SK-N-SH (cell line): Measurements from ENCODE around the gene URAD. TPM values are rescaled to one million over a fixed set of nuclear protein-coding genes. Genes with fewer than 3 reads are reported as not detected.

Source experiments
- CTCF ChIA-PET: fragments of 300-600, 350-600 bp; formaldehyde crosslinking; extraction: SDS; loops from one replicate; lab custom pipeline; 2021; lab: Yijun Ruan, JAX
- POLR2A ChIA-PET: fragments of 350-600 bp; sonication (Branson Sonifier 250); formaldehyde crosslinking; extraction: SDS; loops from one replicate; lab custom pipeline; 2020; ENCODE audit warnings: antibody characterized with exemption, inconsistent platforms; lab: Yijun Ruan, JAX
- DNase-seq: peaks from one replicate; pipeline ENCODE4 v3.0.0; 2012
- H2AFZ ChIP-seq: fragments of 200-600 bp; sonication (generic); 2 replicates; pipeline ENCODE4 v1.8.1; 2016; ENCODE audit warnings: antibody characterized with exemption, mild to moderate bottlenecking, low read depth
- H3F3A ChIP-seq: fragments of 200-600 bp; sonication (generic); replicated peaks from 2 replicates; pipeline ENCODE3; 2016; ENCODE audit warnings: antibody characterized with exemption, mild to moderate bottlenecking; ENCODE audit not compliant: insufficient read depth
- H3K27ac ChIP-seq, 2 experiments: fragments of 200-500 bp in 1 of 2; fragments of 200-600 bp in 1 of 2; sonication (Bioruptor generic) in 1 of 2; sonication (generic), shearing (Covaris generic) in 1 of 2; 2 replicates each; pipeline versions ENCODE4 v1.5.1 to v1.6.1; 2014 to 2016; ENCODE audit warnings: low read depth in 2 of 2, inconsistent platforms in 1 of 2, low read length in 1 of 2, mild to moderate bottlenecking in 1 of 2, mixed read lengths in 1 of 2
- H3K27me3 ChIP-seq: fragments of 200-600 bp; sonication (generic), shearing (Covaris generic); 2 replicates; pipeline ENCODE4 v1.6.1; 2016; ENCODE audit warnings: mixed run types; ENCODE audit not compliant: insufficient read depth
- H3K36me3 ChIP-seq, 2 experiments: fragments of 200-500 bp in 1 of 2; fragments of 200-600 bp in 1 of 2; sonication (Bioruptor generic) in 1 of 2; sonication (generic) in 1 of 2; replicated peaks in 1 of 2; 2 replicates each; pipeline versions ENCODE3 to v1.5.1; 2014 to 2016; ENCODE audit warnings: low read length in 1 of 2, mild to moderate bottlenecking in 1 of 2; ENCODE audit not compliant: insufficient read depth in 2 of 2, control insufficient read depth in 1 of 2
- H3K4me1 ChIP-seq, 2 experiments: fragments of 200-500 bp in 1 of 2; fragments of 200-600 bp in 1 of 2; sonication (Bioruptor generic) in 1 of 2; sonication (generic), shearing (Covaris generic) in 1 of 2; 2 replicates each; pipeline versions ENCODE4 v1.5.1 to v1.6.1; 2014 to 2016; ENCODE audit warnings: low read depth in 1 of 2, low read length in 1 of 2, mixed run types in 1 of 2; ENCODE audit not compliant: insufficient read depth in 2 of 2, control insufficient read depth in 1 of 2
- H3K4me2 ChIP-seq: fragments of 200-600 bp; sonication (generic), shearing (Covaris generic); 2 replicates; pipeline ENCODE4 v1.6.1; 2017; ENCODE audit warnings: mixed run types
- H3K4me3 ChIP-seq, 2 experiments: fragments of 200-500 bp in 1 of 2; fragments of 200-600 bp in 1 of 2; sonication (Bioruptor generic) in 1 of 2; sonication (generic), shearing (Covaris generic) in 1 of 2; 2 replicates each; pipeline versions ENCODE4 v1.5.1 to v1.8.1; 2014 to 2016; ENCODE audit warnings: low read depth in 2 of 2, inconsistent platforms in 1 of 2, low read length in 1 of 2, mild to moderate bottlenecking in 1 of 2, mixed read lengths in 1 of 2, moderate library complexity in 1 of 2
- H3K79me2 ChIP-seq: fragments of 200-600 bp; sonication (generic); 2 replicates; pipeline ENCODE4 v1.8.1; 2017; ENCODE audit warnings: mild to moderate bottlenecking; ENCODE audit not compliant: insufficient read depth
- H3K9ac ChIP-seq: fragments of 200-600 bp; sonication (generic); 2 replicates; pipeline ENCODE4 v1.6.1; 2017; ENCODE audit warnings: mixed run types
- H3K9me2 ChIP-seq: fragments of 200-600 bp; sonication (generic); 2 replicates; pipeline ENCODE4 v1.6.1; 2017; ENCODE audit warnings: mixed run types
- H3K9me3 ChIP-seq: fragments of 200-600 bp; sonication (generic); 2 replicates; pipeline ENCODE4 v1.6.1; 2017; ENCODE audit warnings: mixed run types, mild to moderate bottlenecking, moderate library complexity
- H4K20me1 ChIP-seq: fragments of 200-600 bp; sonication (generic); 2 replicates; pipeline ENCODE4 v1.6.1; 2017; ENCODE audit warnings: mild to moderate bottlenecking, mixed run types; ENCODE audit not compliant: insufficient read depth
- CHD2 ChIP-seq: fragments of 150-350 bp; IDR thresholded peaks from 2 replicates; pipeline ENCODE4 v1.6.1; 2018; ENCODE audit warnings: low read length; ENCODE audit not compliant: partially characterized antibody
- ELF1 ChIP-seq: IDR thresholded peaks from 2 replicates; pipeline ENCODE4 v1.4.0; 2012
- FOSL2 ChIP-seq: IDR thresholded peaks from 2 replicates; pipeline ENCODE4 v1.4.0; 2012; ENCODE audit warnings: low read depth, mild to moderate bottlenecking, moderate library complexity, borderline replicate concordance
- FOXJ3 ChIP-seq: sonication (generic); formaldehyde crosslinking; IDR thresholded peaks from 2 replicates; pipeline ENCODE4 v1.5.1; 2020; ENCODE audit warnings: mild to moderate bottlenecking, missing genetic modification reagents
- FOXM1 ChIP-seq: IDR thresholded peaks from 2 replicates; pipeline ENCODE4 v1.4.0; 2012; ENCODE audit warnings: low read depth, mild to moderate bottlenecking
- GABPA ChIP-seq: IDR thresholded peaks from 2 replicates; pipeline ENCODE4 v1.4.0; 2012; ENCODE audit warnings: low read depth, mild to moderate bottlenecking
- IRF3 ChIP-seq: fragments of 150-350 bp; IDR thresholded peaks from 2 replicates; pipeline ENCODE4 v1.6.1; 2016; ENCODE audit warnings: mild to moderate bottlenecking, low read depth, low read length
- JUND ChIP-seq: IDR thresholded peaks from 2 replicates; pipeline ENCODE4 v1.4.0; 2012
- MEF2A ChIP-seq: IDR thresholded peaks from 2 replicates; pipeline ENCODE4 v1.4.0; 2012; ENCODE audit warnings: low read depth, borderline replicate concordance
- POLR2AphosphoS5 ChIP-seq: IDR thresholded peaks from 2 replicates; pipeline ENCODE4 v1.6.1; 2012; ENCODE audit warnings: low read depth, low read length
- RXRA ChIP-seq: IDR thresholded peaks from 2 replicates; pipeline ENCODE4 v1.4.0; 2012; ENCODE audit warnings: low read depth, mild to moderate bottlenecking, borderline replicate concordance
- TAF1 ChIP-seq: IDR thresholded peaks from 2 replicates; pipeline ENCODE4 v1.6.1; 2012; ENCODE audit warnings: low read depth, mild to moderate bottlenecking, low read length, moderate library complexity, borderline replicate concordance
- WGBS: methylation state at CpG from one replicate; pipeline ENCODE4 v1.1.6; 2017; ENCODE audit warnings: low lambda C conversion rate; 5-methylcytosine and 5-hydroxymethylcytosine counted together
- polyA plus RNA-seq, 3 experiments: library from polyadenylated mRNA; depleted of rRNA; stranded (reverse); fragments of >200 nt; gene quantifications; 2 replicates each; pipeline ENCODE4 v1.2.3, GENCODE V29; 2012
- TF ChIP-seq, protein P1 (sequence below): IDR thresholded peaks from 2 replicates; pipeline ENCODE4; 2012
- TF ChIP-seq, protein P2 (sequence below): IDR thresholded peaks from 2 replicates; pipeline ENCODE4 v1.4.0; 2012; ENCODE audit warnings: low read depth, borderline replicate concordance
- TF ChIP-seq, protein P3 (sequence below): fragments of 200-600 bp; sonication (generic); IDR thresholded peaks from 2 replicates; pipeline ENCODE4 v1.6.1; 2017; ENCODE audit warnings: antibody characterized with exemption, mild to moderate bottlenecking, moderate library complexity

The URAD gene
- polyA plus RNA-seq, 1 of the 3 experiments (the other 2 are of a cell fraction), result not detected

DNA sequence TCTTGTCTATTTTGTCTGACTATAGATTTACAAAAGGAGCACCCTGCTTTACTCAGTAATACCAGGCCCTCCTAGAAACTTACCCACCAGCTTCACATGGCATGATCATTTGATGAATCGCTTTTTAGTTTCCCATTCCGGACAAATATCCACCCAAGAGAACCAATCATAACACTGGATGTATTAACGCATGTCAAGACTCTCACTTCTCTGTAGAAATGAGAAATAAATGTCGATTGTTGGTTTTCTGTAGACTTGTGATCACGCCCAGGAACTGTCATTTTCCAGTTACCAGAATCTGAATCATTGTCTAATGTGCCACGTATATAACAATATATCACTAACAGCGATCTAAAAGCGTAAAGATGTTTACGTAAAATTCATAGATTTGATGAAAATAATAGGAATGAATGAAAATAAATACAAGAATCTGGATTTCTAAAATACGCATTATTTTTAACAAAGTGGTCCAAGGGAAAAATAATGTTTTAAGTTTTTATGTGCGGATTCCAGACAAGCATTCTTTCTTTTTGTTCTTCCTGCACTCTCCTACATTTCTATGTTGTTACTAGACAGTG is 33.4 kb downstream of the URAD start:
- no peak overlapping the region for H3K4me2 ChIP-seq
- no peaks in the 10 kb centered on the region for H3K79me2 ChIP-seq
- no peak overlapping the region for H3K27ac ChIP-seq
- POLR2A ChIA-PET, result interaction anchor here (0.6 kb wide), 1 partner anchor 664 kb away, joined by 3 read pairs; no protein-coding TSS in a partner anchor
- H3K4me3 ChIP-seq, result no peak overlapping the region
- no peak overlapping the region for H3K9ac ChIP-seq
- TF ChIP-seq, protein P1, sequence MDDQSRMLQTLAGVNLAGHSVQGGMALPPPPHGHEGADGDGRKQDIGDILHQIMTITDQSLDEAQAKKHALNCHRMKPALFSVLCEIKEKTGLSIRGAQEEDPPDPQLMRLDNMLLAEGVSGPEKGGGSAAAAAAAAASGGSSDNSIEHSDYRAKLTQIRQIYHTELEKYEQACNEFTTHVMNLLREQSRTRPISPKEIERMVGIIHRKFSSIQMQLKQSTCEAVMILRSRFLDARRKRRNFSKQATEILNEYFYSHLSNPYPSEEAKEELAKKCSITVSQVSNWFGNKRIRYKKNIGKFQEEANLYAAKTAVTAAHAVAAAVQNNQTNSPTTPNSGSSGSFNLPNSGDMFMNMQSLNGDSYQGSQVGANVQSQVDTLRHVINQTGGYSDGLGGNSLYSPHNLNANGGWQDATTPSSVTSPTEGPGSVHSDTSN, result no peak
- no peak for TF ChIP-seq JUND
- TF ChIP-seq FOXJ3 (CRISPR knock-in tag), result no peak
- TF ChIP-seq ELF1, result no peak
- TF ChIP-seq GABPA, result no peak
- TF ChIP-seq FOSL2, result no peak
- TF ChIP-seq FOXM1, result no peak
- TF ChIP-seq CHD2, result no peak
- TF ChIP-seq, protein P2, sequence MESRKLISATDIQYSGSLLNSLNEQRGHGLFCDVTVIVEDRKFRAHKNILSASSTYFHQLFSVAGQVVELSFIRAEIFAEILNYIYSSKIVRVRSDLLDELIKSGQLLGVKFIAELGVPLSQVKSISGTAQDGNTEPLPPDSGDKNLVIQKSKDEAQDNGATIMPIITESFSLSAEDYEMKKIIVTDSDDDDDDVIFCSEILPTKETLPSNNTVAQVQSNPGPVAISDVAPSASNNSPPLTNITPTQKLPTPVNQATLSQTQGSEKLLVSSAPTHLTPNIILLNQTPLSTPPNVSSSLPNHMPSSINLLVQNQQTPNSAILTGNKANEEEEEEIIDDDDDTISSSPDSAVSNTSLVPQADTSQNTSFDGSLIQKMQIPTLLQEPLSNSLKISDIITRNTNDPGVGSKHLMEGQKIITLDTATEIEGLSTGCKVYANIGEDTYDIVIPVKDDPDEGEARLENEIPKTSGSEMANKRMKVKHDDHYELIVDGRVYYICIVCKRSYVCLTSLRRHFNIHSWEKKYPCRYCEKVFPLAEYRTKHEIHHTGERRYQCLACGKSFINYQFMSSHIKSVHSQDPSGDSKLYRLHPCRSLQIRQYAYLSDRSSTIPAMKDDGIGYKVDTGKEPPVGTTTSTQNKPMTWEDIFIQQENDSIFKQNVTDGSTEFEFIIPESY, result no peak
- no peak for TF ChIP-seq MEF2A
- no peak for TF ChIP-seq POLR2AphosphoS5
- TF ChIP-seq, protein P3, sequence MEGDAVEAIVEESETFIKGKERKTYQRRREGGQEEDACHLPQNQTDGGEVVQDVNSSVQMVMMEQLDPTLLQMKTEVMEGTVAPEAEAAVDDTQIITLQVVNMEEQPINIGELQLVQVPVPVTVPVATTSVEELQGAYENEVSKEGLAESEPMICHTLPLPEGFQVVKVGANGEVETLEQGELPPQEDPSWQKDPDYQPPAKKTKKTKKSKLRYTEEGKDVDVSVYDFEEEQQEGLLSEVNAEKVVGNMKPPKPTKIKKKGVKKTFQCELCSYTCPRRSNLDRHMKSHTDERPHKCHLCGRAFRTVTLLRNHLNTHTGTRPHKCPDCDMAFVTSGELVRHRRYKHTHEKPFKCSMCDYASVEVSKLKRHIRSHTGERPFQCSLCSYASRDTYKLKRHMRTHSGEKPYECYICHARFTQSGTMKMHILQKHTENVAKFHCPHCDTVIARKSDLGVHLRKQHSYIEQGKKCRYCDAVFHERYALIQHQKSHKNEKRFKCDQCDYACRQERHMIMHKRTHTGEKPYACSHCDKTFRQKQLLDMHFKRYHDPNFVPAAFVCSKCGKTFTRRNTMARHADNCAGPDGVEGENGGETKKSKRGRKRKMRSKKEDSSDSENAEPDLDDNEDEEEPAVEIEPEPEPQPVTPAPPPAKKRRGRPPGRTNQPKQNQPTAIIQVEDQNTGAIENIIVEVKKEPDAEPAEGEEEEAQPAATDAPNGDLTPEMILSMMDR, result no peak
- TF ChIP-seq IRF3, result no peak
- no peak for TF ChIP-seq TAF1
- TF ChIP-seq RXRA, result no peak
- TF ChIP-seq, all 33 proteins: peak for 0
- H3K4me1 ChIP-seq, result no peaks in the 10 kb centered on the region
- CTCF ChIA-PET, result interaction anchor here (1.0 to 3.9 kb wide), 16 partner anchors 7 to 593 kb away, joined by 3 to 35 read pairs (median 12); partner anchors contain the start of gene CDX2
- H3K27me3 ChIP-seq, result peaks cover 54% of the 10 kb centered on the region
- H3K9me3 ChIP-seq, result no peaks in the 10 kb centered on the region
- no peak overlapping the region for H2AFZ ChIP-seq
- H4K20me1 ChIP-seq, result no peaks in the 10 kb centered on the region
- DNase-seq, result no peak
- 45% methylated on average over 11 of the region's 11 CpGs for whole genome bisulfite sequencing
- no peaks in the 10 kb centered on the region for H3K36me3 ChIP-seq
- H3F3A ChIP-seq, result no peaks in the 10 kb centered on the region
- no peaks in the 10 kb centered on the region for H3K9me2 ChIP-seq
